Neural progenitor cell (in vitro differentiated cells): Measurements from ENCODE around the gene TSPAN32. TPM values are rescaled to one million over a fixed set of nuclear protein-coding genes. Genes with fewer than 3 reads are reported as not detected.
A peak's percentile ranks its signal among the peaks of the same experiment; 100 is the strongest.

Source experiments
- DNase-seq: peaks from one replicate; pipeline ENCODE4 v3.0.0-alpha.2; 2016; ENCODE audit warnings: low spot score
- H2AFZ ChIP-seq: fragments of 200-600 bp; sonication (generic); replicated peaks from 2 replicates; pipeline ENCODE4 v1.6.1; 2016; ENCODE audit warnings: antibody characterized with exemption
- H3F3A ChIP-seq: fragments of 200-600 bp; sonication (generic); 2 replicates; pipeline ENCODE4 v1.6.1; 2016; ENCODE audit warnings: antibody characterized with exemption, low read depth
- H3K27ac ChIP-seq: fragments of 200-600 bp; sonication (generic); 2 replicates; pipeline ENCODE4 v1.5.1; 2016; ENCODE audit warnings: mild to moderate bottlenecking
- H3K27me3 ChIP-seq: fragments of 200-600 bp; sonication (generic); 2 replicates; pipeline ENCODE4 v1.6.1; 2016; ENCODE audit warnings: mild to moderate bottlenecking, moderate library complexity
- H3K36me3 ChIP-seq: fragments of 200-600 bp; sonication (generic); 2 replicates; pipeline ENCODE4 v1.5.1; 2016
- H3K4me1 ChIP-seq: fragments of 200-600 bp; sonication (generic); 2 replicates; pipeline ENCODE4 v1.6.1; 2016; ENCODE audit warnings: mixed run types
- H3K4me2 ChIP-seq: fragments of 200-600 bp; sonication (generic); 2 replicates; pipeline ENCODE4 v1.6.1; 2016
- H3K4me3 ChIP-seq: fragments of 200-600 bp; sonication (generic); 2 replicates; pipeline ENCODE4 v1.5.1; 2016
- H3K79me2 ChIP-seq: fragments of 200-600 bp; sonication (generic); 2 replicates; pipeline ENCODE4 v1.6.1; 2016; ENCODE audit warnings: low read depth
- H3K9ac ChIP-seq: fragments of 200-600 bp; sonication (generic); 2 replicates; pipeline ENCODE4 v1.6.1; 2016
- H3K9me3 ChIP-seq: fragments of 200-600 bp; sonication (generic); 2 replicates; pipeline ENCODE4 v1.5.1; 2016; ENCODE audit warnings: low read depth
- H4K20me1 ChIP-seq: fragments of 200-600 bp; sonication (generic); 2 replicates; pipeline ENCODE4 v1.6.1; 2016; ENCODE audit warnings: low read depth
- H3K27ac Mint-ChIP-seq: 3 replicates; pipeline ENCODE4 v1.8.0; 2021; ENCODE audit warnings: mixed read lengths
- H3K27me3 Mint-ChIP-seq: 2 replicates; pipeline ENCODE4 v1.8.0; 2022; ENCODE audit warnings: low read depth, mild to moderate bottlenecking, inconsistent platforms, moderate library complexity, mixed read lengths; ENCODE audit not compliant: insufficient read depth
- H3K36me3 Mint-ChIP-seq: 3 replicates; pipeline ENCODE4 v1.8.0; 2021; ENCODE audit warnings: mixed read lengths
- H3K4me1 Mint-ChIP-seq: 3 replicates; pipeline ENCODE4 v1.8.0; 2021; ENCODE audit warnings: mixed read lengths
- H3K4me3 Mint-ChIP-seq: 3 replicates; pipeline ENCODE4 v1.8.0; 2021; ENCODE audit warnings: mild to moderate bottlenecking, moderate library complexity, mixed read lengths
- H3K9me3 Mint-ChIP-seq: 3 replicates; pipeline ENCODE4 v1.8.0; 2020; ENCODE audit warnings: mixed read lengths
- EZH2 ChIP-seq: fragments of 200-600 bp; sonication (generic); IDR thresholded peaks from 2 replicates; pipeline ENCODE4 v1.6.1; 2017; ENCODE audit warnings: antibody characterized with exemption, mild to moderate bottlenecking, moderate library complexity
- EZH2phosphoT487 ChIP-seq: fragments of 200-600 bp; sonication (generic); IDR thresholded peaks from 2 replicates; pipeline ENCODE4 v1.6.1; 2017; ENCODE audit warnings: antibody characterized with exemption
- total RNA-seq: library from RNA; depleted of rRNA; stranded (reverse); fragments of >200 nt; gene quantifications from 2 replicates; pipeline ENCODE4 v1.2.3, GENCODE V29; 2015; ENCODE audit warnings: low replicate concordance
- TF ChIP-seq, protein P1 (sequence below): fragments of 200-600 bp; sonication (generic); IDR thresholded peaks from 2 replicates; pipeline ENCODE4 v1.5.1; 2017; ENCODE audit warnings: antibody characterized with exemption, mild to moderate bottlenecking

Gene TSPAN32
- total RNA-seq, 1 donor from 2014 or later = not detected

DNA sequence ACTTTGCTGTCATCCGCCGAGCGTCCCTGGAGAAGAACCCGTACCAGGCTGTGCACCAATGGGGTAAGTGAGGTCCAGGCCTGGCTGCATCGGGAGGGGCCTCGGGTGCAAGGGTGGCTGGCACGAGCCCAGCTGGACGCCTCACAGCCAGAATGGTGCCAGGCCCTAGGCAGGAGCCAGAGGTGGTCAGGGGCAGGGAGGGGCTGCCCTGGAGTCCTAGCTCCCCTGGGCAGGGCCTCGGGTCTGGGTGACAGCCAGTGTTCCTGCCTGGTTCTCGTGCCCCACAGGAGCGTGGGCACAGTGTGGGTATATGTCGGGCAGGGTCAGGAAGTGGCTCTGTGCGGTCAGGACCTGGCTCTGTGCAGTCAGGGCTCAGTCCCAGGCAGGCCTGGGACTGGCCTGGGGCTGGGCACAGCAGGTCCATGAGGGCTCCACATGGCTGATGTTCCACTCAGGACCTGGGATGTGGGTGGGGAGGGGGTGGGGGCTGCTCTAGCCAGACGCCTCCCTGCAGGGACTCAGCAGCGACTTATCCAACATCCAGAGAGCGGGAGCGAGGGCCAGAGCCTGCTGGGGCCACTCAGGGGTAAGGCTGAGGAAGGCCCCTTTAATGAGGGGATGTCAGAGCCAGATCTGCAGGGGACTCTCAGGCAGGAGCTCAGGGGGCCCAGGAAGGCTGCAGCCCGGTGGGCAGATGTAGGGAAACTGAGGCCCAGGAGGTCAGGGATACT is 1.2 kb downstream of the TSPAN32 start:
- H3K36me3 ChIP-seq = no peaks in the 10 kb centered on the region
- H4K20me1 ChIP-seq = no peaks in the 10 kb centered on the region
- TF ChIP-seq, protein P1, sequence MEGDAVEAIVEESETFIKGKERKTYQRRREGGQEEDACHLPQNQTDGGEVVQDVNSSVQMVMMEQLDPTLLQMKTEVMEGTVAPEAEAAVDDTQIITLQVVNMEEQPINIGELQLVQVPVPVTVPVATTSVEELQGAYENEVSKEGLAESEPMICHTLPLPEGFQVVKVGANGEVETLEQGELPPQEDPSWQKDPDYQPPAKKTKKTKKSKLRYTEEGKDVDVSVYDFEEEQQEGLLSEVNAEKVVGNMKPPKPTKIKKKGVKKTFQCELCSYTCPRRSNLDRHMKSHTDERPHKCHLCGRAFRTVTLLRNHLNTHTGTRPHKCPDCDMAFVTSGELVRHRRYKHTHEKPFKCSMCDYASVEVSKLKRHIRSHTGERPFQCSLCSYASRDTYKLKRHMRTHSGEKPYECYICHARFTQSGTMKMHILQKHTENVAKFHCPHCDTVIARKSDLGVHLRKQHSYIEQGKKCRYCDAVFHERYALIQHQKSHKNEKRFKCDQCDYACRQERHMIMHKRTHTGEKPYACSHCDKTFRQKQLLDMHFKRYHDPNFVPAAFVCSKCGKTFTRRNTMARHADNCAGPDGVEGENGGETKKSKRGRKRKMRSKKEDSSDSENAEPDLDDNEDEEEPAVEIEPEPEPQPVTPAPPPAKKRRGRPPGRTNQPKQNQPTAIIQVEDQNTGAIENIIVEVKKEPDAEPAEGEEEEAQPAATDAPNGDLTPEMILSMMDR = no peak
- TF ChIP-seq EZH2 = no peak
- no peaks in the 10 kb centered on the region for H3K79me2 ChIP-seq
- Mint-ChIP-seq H3K9me3 (no peaks in the 10 kb centered on the region), H3K27ac (no peak overlapping the region), H3K4me3 (no peak overlapping the region), H3K27me3 (peaks cover 10% of the 10 kb centered on the region), H3K36me3 (no peaks in the 10 kb centered on the region), H3K4me1 (peaks cover 15% of the 10 kb centered on the region)
- no peaks in the 10 kb centered on the region for H3K4me1 ChIP-seq
- no peaks in the 10 kb centered on the region for H3K27me3 ChIP-seq
- H3K4me3 ChIP-seq = no peak overlapping the region
- no peaks in the 10 kb centered on the region for H3K9me3 ChIP-seq
- H3K27ac ChIP-seq = no peak overlapping the region
- no peak overlapping the region for H3K4me2 ChIP-seq
- no peak overlapping the region for H3K9ac ChIP-seq
- no peaks in the 10 kb centered on the region for H3F3A ChIP-seq
- H2AFZ ChIP-seq = no peak overlapping the region
- DNase-seq = no peak

GRCh38 chr11:2303627-2304505 is 2.1 kb downstream of the TSPAN32 start:
- H3K79me2 ChIP-seq = no peaks in the 10 kb centered on the region
- H3F3A ChIP-seq = no peaks in the 10 kb centered on the region
- H3K36me3 ChIP-seq = no peaks in the 10 kb centered on the region
- peaks cover 10% of the 10 kb centered on the region for H3K27me3 Mint-ChIP-seq
- H3K4me3 ChIP-seq = no peak overlapping the region
- peaks cover 15% of the 10 kb centered on the region for H3K4me1 Mint-ChIP-seq
- peak overlapping the region; percentile 76 for H3K27ac Mint-ChIP-seq
- no peaks in the 10 kb centered on the region for H3K9me3 Mint-ChIP-seq
- no peaks in the 10 kb centered on the region for H4K20me1 ChIP-seq
- no peak for DNase-seq
- no peak overlapping the region for H2AFZ ChIP-seq
- no peak overlapping the region for H3K4me3 Mint-ChIP-seq
- no peak overlapping the region for H3K9ac ChIP-seq
- no peaks in the 10 kb centered on the region for H3K36me3 Mint-ChIP-seq
- no peaks in the 10 kb centered on the region for H3K9me3 ChIP-seq
- H3K4me1 ChIP-seq = no peaks in the 10 kb centered on the region
- no peaks in the 10 kb centered on the region for H3K27me3 ChIP-seq
- H3K4me2 ChIP-seq = no peak overlapping the region
- no peak for TF ChIP-seq EZH2phosphoT487
- TF ChIP-seq, protein P1 = no peak
- no peak for TF ChIP-seq EZH2
- H3K27ac ChIP-seq = no peak overlapping the region

- no peaks in the 10 kb centered on the region for H3K9me3 Mint-ChIP-seq
- no peak overlapping the region for H3K4me2 ChIP-seq
Observed at GRCh38 chr11:2304506-2305139, 2.8 kb downstream of the TSPAN32 start.

More at GRCh38 chr11:2304506-2305139, 2.8 kb downstream of the TSPAN32 start:
- Histone ChIP-seq H3K4me3 (no peak overlapping the region), H2AFZ (no peak overlapping the region), H3K36me3 (no peaks in the 10 kb centered on the region), H3F3A (no peaks in the 10 kb centered on the region), H3K27ac (no peak overlapping the region), H3K9ac (no peak overlapping the region), H3K9me3 (no peaks in the 10 kb centered on the region), H3K4me1 (no peaks in the 10 kb centered on the region), H3K79me2 (no peaks in the 10 kb centered on the region), H4K20me1 (no peaks in the 10 kb centered on the region), H3K27me3 (no peaks in the 10 kb centered on the region)
- Mint-ChIP-seq H3K4me3 (no peak overlapping the region), H3K27ac (no peak overlapping the region), H3K4me1 (peaks cover 15% of the 10 kb centered on the region), H3K36me3 (no peaks in the 10 kb centered on the region), H3K27me3 (peaks cover 8% of the 10 kb centered on the region)
- no peak for DNase-seq
- TF ChIP-seq, protein P1 = no peak
- TF ChIP-seq EZH2phosphoT487 (no peak), EZH2 (no peak)
